GM12875 (cell line): ENCODE measurements around the gene WDR70.
"Not testable (repeated sequence)": the region's sequence is repeated elsewhere in the genome, so short reads cannot be mapped to it uniquely, and the experiment has no call there.

Source experiments
- H3K4me3 ChIP-seq: one replicate; pipeline ENCODE4 v1.5.1; 2011; ENCODE audit warnings: low read depth, low read length, control low read depth
- TF ChIP-seq, protein P1 (sequence below): IDR thresholded peaks from 2 replicates; pipeline ENCODE4 v1.5.1; 2011; ENCODE audit warnings: low read depth, mild to moderate bottlenecking, control low read depth, inconsistent platforms, low read length, moderate library complexity, borderline replicate concordance; ENCODE audit not compliant: insufficient read depth

The WDR70 gene

DNA sequence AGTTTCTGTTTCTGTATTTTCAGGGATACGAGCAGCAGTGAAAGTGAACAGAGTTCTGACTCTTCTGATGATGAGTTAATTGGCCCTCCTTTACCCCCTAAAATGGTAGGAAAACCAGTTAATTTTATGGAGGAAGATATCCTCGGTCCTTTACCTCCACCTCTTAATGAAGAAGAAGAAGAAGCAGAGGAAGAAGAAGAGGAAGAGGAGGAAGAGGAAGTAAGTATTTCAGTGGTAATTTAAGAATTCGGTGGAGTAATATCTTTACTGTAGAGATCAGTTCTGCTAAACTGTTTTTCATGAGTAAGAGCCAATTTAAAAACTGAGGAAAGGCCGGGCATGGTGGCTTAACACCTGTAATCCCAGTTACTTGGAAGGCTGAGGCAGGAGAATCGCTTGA lies 17.2 kb downstream of the WDR70 start:
- H3K4me3 ChIP-seq: no peak overlapping the region
- TF ChIP-seq, protein P1, sequence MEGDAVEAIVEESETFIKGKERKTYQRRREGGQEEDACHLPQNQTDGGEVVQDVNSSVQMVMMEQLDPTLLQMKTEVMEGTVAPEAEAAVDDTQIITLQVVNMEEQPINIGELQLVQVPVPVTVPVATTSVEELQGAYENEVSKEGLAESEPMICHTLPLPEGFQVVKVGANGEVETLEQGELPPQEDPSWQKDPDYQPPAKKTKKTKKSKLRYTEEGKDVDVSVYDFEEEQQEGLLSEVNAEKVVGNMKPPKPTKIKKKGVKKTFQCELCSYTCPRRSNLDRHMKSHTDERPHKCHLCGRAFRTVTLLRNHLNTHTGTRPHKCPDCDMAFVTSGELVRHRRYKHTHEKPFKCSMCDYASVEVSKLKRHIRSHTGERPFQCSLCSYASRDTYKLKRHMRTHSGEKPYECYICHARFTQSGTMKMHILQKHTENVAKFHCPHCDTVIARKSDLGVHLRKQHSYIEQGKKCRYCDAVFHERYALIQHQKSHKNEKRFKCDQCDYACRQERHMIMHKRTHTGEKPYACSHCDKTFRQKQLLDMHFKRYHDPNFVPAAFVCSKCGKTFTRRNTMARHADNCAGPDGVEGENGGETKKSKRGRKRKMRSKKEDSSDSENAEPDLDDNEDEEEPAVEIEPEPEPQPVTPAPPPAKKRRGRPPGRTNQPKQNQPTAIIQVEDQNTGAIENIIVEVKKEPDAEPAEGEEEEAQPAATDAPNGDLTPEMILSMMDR: no peak

- TF ChIP-seq, protein P1: no peak
- no peak overlapping the region for H3K4me3 ChIP-seq
These were observed 21.4 kb downstream of the WDR70 start for GRCh38 chr5:37400501-37400900.

DNA sequence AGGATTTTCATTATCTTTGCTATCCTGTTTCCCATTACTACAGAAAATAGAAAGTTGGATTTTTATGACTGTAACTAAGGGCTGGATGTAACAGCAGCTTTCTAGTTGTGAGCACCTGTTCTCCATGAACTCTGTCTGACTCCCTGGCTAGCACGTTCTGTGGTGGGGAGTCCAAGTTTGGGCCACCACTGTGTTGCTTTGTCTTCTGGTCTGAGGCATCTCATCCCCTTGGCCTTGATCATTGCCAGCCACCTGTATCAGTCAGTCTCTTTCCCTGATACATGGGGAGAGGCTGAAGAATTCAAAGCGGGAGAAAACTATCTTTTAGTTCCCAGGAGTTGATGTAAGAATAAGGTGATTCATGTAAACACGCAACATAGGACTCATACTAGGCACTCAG lies 33.4 kb downstream of the WDR70 start:
- TF ChIP-seq, protein P1: no peak
- H3K4me3 ChIP-seq: no peak overlapping the region

GRCh38 chr5:37415456-37415855 lies 36.3 kb downstream of the WDR70 start:
- H3K4me3 ChIP-seq: not testable (repeated sequence)

- no peak overlapping the region for H3K4me3 ChIP-seq
- TF ChIP-seq, protein P1: no peak
These were observed 38.2 kb downstream of the WDR70 start for GRCh38 chr5:37417347-37417746.

DNA sequence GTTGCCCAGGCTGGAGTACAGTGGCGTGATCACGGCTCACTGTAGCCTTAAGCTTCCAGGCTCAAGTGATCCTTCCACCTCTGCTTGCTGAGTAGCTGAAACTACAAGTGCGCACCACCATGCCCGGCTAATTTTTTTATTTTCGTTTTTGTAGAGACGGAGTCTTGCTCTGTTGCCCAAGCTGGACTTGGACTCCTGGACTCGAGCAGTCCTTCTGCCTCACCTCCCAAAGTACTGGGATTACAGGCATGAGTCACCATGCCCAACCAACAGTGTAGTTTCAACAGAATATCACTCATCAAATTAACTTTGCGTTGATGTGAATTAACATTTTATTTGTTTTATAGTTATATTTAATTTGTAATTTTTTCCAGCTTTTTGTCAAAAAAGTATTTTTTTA lies 45.3 kb downstream of the WDR70 start:
- H3K4me3 ChIP-seq: no peak overlapping the region
- TF ChIP-seq, protein P1: no peak

DNA sequence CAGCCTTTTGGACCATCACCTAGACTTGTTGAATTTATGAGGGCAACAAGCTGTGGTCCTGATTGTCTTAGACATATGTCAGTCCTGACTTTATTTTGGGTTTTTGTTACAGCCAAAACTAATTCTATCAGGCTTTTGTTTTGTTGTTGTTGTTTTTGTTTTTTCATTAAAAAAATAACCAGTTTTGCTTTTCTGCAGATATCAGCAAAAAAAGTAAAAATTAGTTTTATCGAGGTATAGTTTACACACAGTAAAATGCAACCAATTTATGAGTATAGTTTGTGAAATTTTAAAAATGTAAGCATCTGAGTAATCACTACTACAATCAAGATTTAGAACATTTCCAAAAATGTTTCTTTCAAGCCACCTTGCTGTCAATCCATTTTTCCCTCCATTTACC lies 48.9 kb downstream of the WDR70 start:
- TF ChIP-seq, protein P1: no peak
- no peak overlapping the region for H3K4me3 ChIP-seq

- no peak overlapping the region for H3K4me3 ChIP-seq
- TF ChIP-seq, protein P1: no peak
These were observed 56.1 kb downstream of the WDR70 start for GRCh38 chr5:37435261-37435660.
